SKM-1 (cell line): ENCODE data around the gene EXD3.
"Not testable (repeated sequence)": the region's sequence is repeated elsewhere in the genome, so short reads cannot be mapped to it uniquely, and the experiment has no call there.

Source experiments
- DNase-seq: peaks from one replicate; lab custom pipeline; 2025; ENCODE audit not compliant: unreplicated experiment; lab: John Stamatoyannopoulos, UW

The EXD3 gene

DNA sequence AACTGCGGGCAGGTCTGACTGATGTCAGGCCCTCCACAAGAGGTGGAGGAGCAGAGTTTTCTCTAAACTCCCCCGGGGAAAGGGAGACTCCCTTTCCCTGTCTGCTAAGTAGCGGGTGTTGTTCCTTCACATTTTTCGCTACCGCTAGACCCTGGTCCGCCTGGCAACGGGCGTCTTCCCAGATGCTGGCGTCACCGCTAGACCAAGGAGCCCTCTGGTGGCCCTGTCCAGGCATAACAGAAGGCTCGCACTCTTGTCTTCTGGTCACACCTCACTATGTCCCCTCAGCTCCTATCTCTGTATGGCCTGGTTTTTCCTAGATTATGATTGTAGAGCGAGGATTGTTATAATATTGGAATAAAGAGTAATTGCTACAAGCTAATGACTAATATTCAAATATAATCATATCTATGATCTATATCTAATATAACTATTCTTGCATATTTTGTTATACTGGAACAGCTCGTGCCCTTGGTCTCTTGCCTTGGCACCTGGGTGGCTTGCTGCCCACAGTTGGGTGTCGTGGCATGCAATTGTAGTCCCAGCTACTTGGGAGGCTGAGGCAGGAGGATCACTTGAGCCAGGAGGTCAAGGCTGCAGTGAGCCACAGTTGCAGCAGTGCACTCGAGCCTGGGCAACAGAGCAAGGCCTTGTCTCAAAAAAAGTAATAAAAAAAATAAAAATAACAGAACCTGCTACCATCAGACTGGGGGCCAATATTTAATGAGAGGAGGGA is 160.6 kb downstream of the EXD3 start:
- not testable (repeated sequence) for DNase-seq
